ENCODE results near the gene STON1.

GRCh38 chr2:48566592-48567310 is 36.8 kb downstream of the STON1 start:
- TF ChIP-seq RAD21 (conservative IDR thresholded peaks at IDR 0.05 in 1 of 2, IDR thresholded peaks at IDR 0.05 in 1 of 2), result peak; percentile 14 to 41; a peak in 2 of 5 replicates
- TF ChIP-seq CTCF (IDR thresholded peaks at IDR 0.05), result peak; percentile 36; the same call in 2 of the 3 replicates
- no peak for TF ChIP-seq FOSL2 (IDR thresholded peaks at IDR 0.05)
- no peak for TF ChIP-seq FOSL2 (CRISPR knock-in tag; IDR thresholded peaks at IDR 0.05)
- no peak for TF ChIP-seq KDM5A (IDR thresholded peaks at IDR 0.05)
- TF ChIP-seq HOXA7 (CRISPR knock-in tag; IDR thresholded peaks at IDR 0.05), result no peak
- TF ChIP-seq FOSB (CRISPR knock-in tag; IDR thresholded peaks at IDR 0.05), result no peak
- no peak for TF ChIP-seq CEBPB (IDR thresholded peaks at IDR 0.05)
- TF ChIP-seq EP300 (IDR thresholded peaks at IDR 0.05), result no peak
- no peak for TF ChIP-seq MAZ (IDR thresholded peaks at IDR 0.05; ENCODE audit: borderline replicate concordance, low read depth, low read length)
